Muscle layer of duodenum (tissue), 2 donors: ENCODE results near the gene PDZK1IP1.

Source experiments
- H3K27ac ChIP-seq: one replicate; pipeline ENCODE4 v1.7.0; 2013; ENCODE audit warnings: mild to moderate bottlenecking, low read length
- H3K27me3 ChIP-seq: one replicate; pipeline ENCODE4 v1.7.0; 2013; ENCODE audit warnings: low read depth, mild to moderate bottlenecking, control low read depth, low read length
- H3K36me3 ChIP-seq, 2 donors: one replicate each; pipeline ENCODE4 v1.7.0; 2013; ENCODE audit warnings: low read length in 2 of 2, control low read depth in 1 of 2, mild to moderate bottlenecking in 1 of 2; ENCODE audit not compliant: insufficient read depth in 2 of 2, control insufficient read depth in 1 of 2
- H3K4me1 ChIP-seq, 2 donors: one replicate each; pipeline ENCODE4 v1.7.0; 2013; ENCODE audit warnings: low read length in 2 of 2, mild to moderate bottlenecking in 2 of 2, control low read depth in 1 of 2, moderate library complexity in 1 of 2; ENCODE audit not compliant: insufficient read depth in 2 of 2, control insufficient read depth in 1 of 2
- H3K4me3 ChIP-seq, 2 donors: one replicate each; pipeline ENCODE4 v1.7.0; 2013; ENCODE audit warnings: low read length in 2 of 2, low read depth in 1 of 2, mild to moderate bottlenecking in 1 of 2
- H3K9me3 ChIP-seq, 2 donors: one replicate each; pipeline ENCODE4 v1.7.0; 2013; ENCODE audit warnings: low read length in 2 of 2, control low read depth in 1 of 2, mild to moderate bottlenecking in 1 of 2; ENCODE audit not compliant: control insufficient read depth in 1 of 2
- donor health status: healthy.

PDZK1IP1 gene

GRCh38 chr1:47192458-47193384, 2.9 kb upstream of the PDZK1IP1 start:
- no peaks in the 10 kb centered on the region for H3K9me3 ChIP-seq
- no peak overlapping the region for H3K4me3 ChIP-seq
- H3K4me1 ChIP-seq: peaks cover 0 to 5% of the 10 kb centered on the region in 2 donors
- H3K36me3 ChIP-seq: no peaks in the 10 kb centered on the region
- H3K27me3 ChIP-seq: no peaks in the 10 kb centered on the region
- H3K27ac ChIP-seq: peak overlapping the region; percentile 48

- H3K27ac ChIP-seq: no peak overlapping the region
- no peak overlapping the region for H3K4me3 ChIP-seq
- H3K27me3 ChIP-seq: no peaks in the 10 kb centered on the region
- peaks cover 0 to 5% of the 10 kb centered on the region in 2 donors for H3K4me1 ChIP-seq
- no peaks in the 10 kb centered on the region for H3K36me3 ChIP-seq
- H3K9me3 ChIP-seq: no peaks in the 10 kb centered on the region
Measured at GRCh38 chr1:47191940-47192457, 2.2 kb upstream of the PDZK1IP1 start.

- no peaks in the 10 kb centered on the region for H3K27me3 ChIP-seq
- no peaks in the 10 kb centered on the region for H3K36me3 ChIP-seq
- peaks cover 0 to 5% of the 10 kb centered on the region in 2 donors for H3K4me1 ChIP-seq
- no peak overlapping the region for H3K4me3 ChIP-seq
- H3K27ac ChIP-seq: peak overlapping the region; percentile 56
- H3K9me3 ChIP-seq: no peaks in the 10 kb centered on the region
Measured at GRCh38 chr1:47190857-47191256, 1.0 kb upstream of the PDZK1IP1 start.

- Histone ChIP-seq H3K27ac (peak overlapping the region; percentile 56), H3K9me3 (no peaks in the 10 kb centered on the region), H3K4me1 (peaks cover 0 to 5% of the 10 kb centered on the region in 2 donors), H3K27me3 (no peaks in the 10 kb centered on the region), H3K4me3 (no peak overlapping the region), H3K36me3 (no peaks in the 10 kb centered on the region)
Measured at GRCh38 chr1:47190509-47190855, 646 bp upstream of the PDZK1IP1 start.

- Histone ChIP-seq H3K4me3 (peak overlapping the region in 1 of 2 donors; percentile 12), H3K36me3 (no peaks in the 10 kb centered on the region), H3K9me3 (no peaks in the 10 kb centered on the region), H3K4me1 (peaks cover 0 to 5% of the 10 kb centered on the region in 2 donors), H3K27me3 (no peaks in the 10 kb centered on the region), H3K27ac (peak overlapping the region; percentile 12)
Measured at GRCh38 chr1:47188791-47189785, 748 bp downstream of the PDZK1IP1 start.

- Histone ChIP-seq H3K4me1 (peaks cover 0 to 5% of the 10 kb centered on the region in 2 donors), H3K36me3 (no peaks in the 10 kb centered on the region), H3K27me3 (no peaks in the 10 kb centered on the region), H3K9me3 (no peaks in the 10 kb centered on the region), H3K4me3 (no peak overlapping the region), H3K27ac (no peak overlapping the region)
Measured at GRCh38 chr1:47187926-47188250, 1.9 kb downstream of the PDZK1IP1 start.

- no peaks in the 10 kb centered on the region for H3K36me3 ChIP-seq
- no peaks in the 10 kb centered on the region for H3K9me3 ChIP-seq
- H3K27ac ChIP-seq: no peak overlapping the region
- no peaks in the 10 kb centered on the region for H3K27me3 ChIP-seq
- H3K4me3 ChIP-seq: no peak overlapping the region
- H3K4me1 ChIP-seq: peaks cover 0 to 5% of the 10 kb centered on the region in 2 donors
Measured at GRCh38 chr1:47187231-47187925, 2.5 kb downstream of the PDZK1IP1 start.

GRCh38 chr1:47186267-47187185, 3.3 kb downstream of the PDZK1IP1 start:
- Histone ChIP-seq H3K9me3 (no peaks in the 10 kb centered on the region), H3K36me3 (no peaks in the 10 kb centered on the region), H3K27ac (no peak overlapping the region), H3K4me1 (peaks cover 0 to 2% of the 10 kb centered on the region in 2 donors), H3K4me3 (no peak overlapping the region), H3K27me3 (no peaks in the 10 kb centered on the region)

GRCh38 chr1:47184822-47185677, 4.8 kb downstream of the PDZK1IP1 start:
- Histone ChIP-seq H3K4me1 (peaks cover 0 to 6% of the 10 kb centered on the region in 2 donors), H3K27me3 (no peaks in the 10 kb centered on the region), H3K27ac (no peak overlapping the region)

More at GRCh38 chr1:47184822-47185677, 4.8 kb downstream of the PDZK1IP1 start:
- H3K9me3 ChIP-seq: no peaks in the 10 kb centered on the region
- H3K36me3 ChIP-seq: no peaks in the 10 kb centered on the region
- no peak overlapping the region for H3K4me3 ChIP-seq
